Fibroblast of lung (primary cell): ENCODE measurements around the gene TBX3. TPM values are rescaled to one million over a fixed set of nuclear protein-coding genes. Genes with fewer than 3 reads are reported as not detected.

Source experiments
- DNase-seq, 2 donors: peaks; one replicate each; pipeline versions ENCODE4 v3.0.0 to v3.0.0-alpha.2; 2010; ENCODE audit warnings: low read depth in 2 of 2
- H2AFZ ChIP-seq: 2 replicates; pipeline ENCODE4 v1.5.1; 2012; ENCODE audit warnings: low read length, control low read depth, inconsistent platforms
- H3K27ac ChIP-seq: 2 replicates; pipeline ENCODE4 v1.5.1; 2011; ENCODE audit warnings: low read length, control low read depth; ENCODE audit not compliant: insufficient read depth
- H3K27me3 ChIP-seq: 2 replicates; pipeline ENCODE4 v1.5.1; 2011; ENCODE audit warnings: mild to moderate bottlenecking, low read length; ENCODE audit not compliant: control insufficient read depth, insufficient read depth
- H3K36me3 ChIP-seq: 2 replicates; pipeline ENCODE4 v1.5.1; 2011; ENCODE audit warnings: low read length; ENCODE audit not compliant: control insufficient read depth, insufficient read depth
- H3K4me1 ChIP-seq: 2 replicates; pipeline ENCODE4 v1.5.1; 2011; ENCODE audit warnings: low read length; ENCODE audit not compliant: control insufficient read depth, insufficient read depth; ENCODE audit errors: extremely low read depth
- H3K4me2 ChIP-seq: 2 replicates; pipeline ENCODE4 v1.5.1; 2011; ENCODE audit warnings: low read length, control low read depth; ENCODE audit not compliant: insufficient read depth; ENCODE audit errors: extremely low read depth
- H3K4me3 ChIP-seq, 4 experiments: fragments of 200-600 bp in 1 of 4; sonication (generic) in 1 of 4; replicated peaks in 1 of 4; 2 replicates each; pipeline ENCODE4 v1.5.1; 2011 to 2016; ENCODE audit warnings: low read length in 4 of 4, low read depth in 3 of 4, mild to moderate bottlenecking in 3 of 4, control low read depth in 2 of 4, inconsistent platforms in 1 of 4, mixed read lengths in 1 of 4; ENCODE audit not compliant: insufficient read depth in 1 of 4; ENCODE audit errors: control extremely low read depth in 1 of 4
- H3K79me2 ChIP-seq: 2 replicates; pipeline ENCODE4 v1.5.1; 2012; ENCODE audit warnings: mild to moderate bottlenecking, low read length, inconsistent platforms; ENCODE audit not compliant: control insufficient read depth, insufficient read depth
- H3K9ac ChIP-seq: 2 replicates; pipeline ENCODE4 v1.5.1; 2011; ENCODE audit warnings: mild to moderate bottlenecking, low read length, control low read depth; ENCODE audit not compliant: insufficient read depth
- H3K9me3 ChIP-seq: 2 replicates; pipeline ENCODE4 v1.5.1; 2012; ENCODE audit warnings: low read depth, low read length; ENCODE audit not compliant: control insufficient read depth, insufficient read depth
- H4K20me1 ChIP-seq: 2 replicates; pipeline ENCODE4 v1.5.1; 2011; ENCODE audit warnings: low read length; ENCODE audit not compliant: control insufficient read depth, insufficient read depth; ENCODE audit errors: extremely low read depth
- EZH2 ChIP-seq: IDR thresholded peaks from 2 replicates; pipeline ENCODE4 v1.5.1; 2012; ENCODE audit warnings: low read length, control low read depth, mild to moderate bottlenecking; ENCODE audit errors: missing control alignments
- polyA plus RNA-seq, 2 donors: library from polyadenylated mRNA; depleted of rRNA in 1 of 2; stranded (reverse) in 1 of 2; unstranded in 1 of 2; fragments of >200 nt; gene quantifications; 2 replicates each; pipeline ENCODE4 v1.2.1, GENCODE V29; 2011 to 2012; ENCODE audit warnings: missing spikeins in 1 of 2
- total RNA-seq: library from RNA; depleted of rRNA; stranded (reverse); fragments of >200 nt; gene quantifications from 2 replicates; pipeline ENCODE4 v1.2.1, GENCODE V29; 2014
- TF ChIP-seq, protein P1 (sequence below), 2 donors: IDR thresholded peaks in 1 of 2; conservative IDR thresholded peaks in 1 of 2; 1 replicate in 1 of 2; 2 replicates in 1 of 2; pipeline ENCODE4 v1.5.1; 2011 to 2012; ENCODE audit warnings: low read length in 2 of 2, control low read depth in 1 of 2, inconsistent platforms in 1 of 2, low read depth in 1 of 2, mild to moderate bottlenecking in 1 of 2

Gene TBX3
- total and polyA plus RNA-seq, 2 donors (not counting 1 experiment from before 2014, with no cell fraction given) = 19.9 to 66.4 TPM

DNA sequence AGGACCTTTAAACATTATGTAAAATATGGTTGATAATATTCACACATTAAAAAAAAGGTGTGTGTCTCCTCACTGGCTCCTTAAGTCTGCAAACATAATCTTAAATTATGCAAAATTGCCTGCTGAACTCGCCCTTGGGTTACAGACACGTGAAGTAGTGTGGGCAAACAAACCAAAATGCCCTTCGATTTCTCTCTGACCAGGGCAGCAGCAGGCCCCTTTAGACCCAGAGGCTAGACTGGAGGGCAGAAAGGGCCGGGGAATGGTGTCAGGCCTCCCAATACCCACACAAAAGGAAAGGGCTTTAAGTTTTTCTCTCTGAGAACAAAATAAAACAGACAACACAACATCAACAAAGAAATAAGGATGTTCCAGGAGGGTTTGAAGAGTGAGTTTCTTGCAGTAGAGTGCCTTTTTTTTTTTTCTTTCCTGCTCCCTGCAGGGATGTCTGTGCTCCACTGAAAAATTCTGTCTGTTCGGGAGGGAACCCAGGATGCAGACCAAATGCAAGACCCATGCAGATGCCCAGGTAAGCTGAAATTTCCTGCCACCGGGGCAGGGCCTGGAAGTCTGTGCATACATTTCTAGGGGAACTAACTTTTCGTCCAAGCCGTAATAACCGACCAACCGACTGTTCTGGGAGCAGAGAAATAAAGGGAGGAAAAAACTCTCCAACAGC is 1.7 kb downstream of the TBX3 start:
- no peak for DNase-seq
- Histone ChIP-seq H3K4me2 (peak overlapping the region; percentile 15), H3K4me1 (peaks cover 19% of the 10 kb centered on the region), H3K27ac (peak overlapping the region; percentile 95), H2AFZ (no peak overlapping the region), H3K27me3 (no peaks in the 10 kb centered on the region), H4K20me1 (no peaks in the 10 kb centered on the region), H3K4me3 (peak overlapping the region; percentile 63 to 97 (median 90)), H3K9ac (peak overlapping the region; percentile 94), H3K36me3 (peaks cover 8% of the 10 kb centered on the region), H3K9me3 (no peaks in the 10 kb centered on the region), H3K79me2 (peaks cover 86% of the 10 kb centered on the region)
- TF ChIP-seq EZH2 = no peak
- TF ChIP-seq, protein P1, sequence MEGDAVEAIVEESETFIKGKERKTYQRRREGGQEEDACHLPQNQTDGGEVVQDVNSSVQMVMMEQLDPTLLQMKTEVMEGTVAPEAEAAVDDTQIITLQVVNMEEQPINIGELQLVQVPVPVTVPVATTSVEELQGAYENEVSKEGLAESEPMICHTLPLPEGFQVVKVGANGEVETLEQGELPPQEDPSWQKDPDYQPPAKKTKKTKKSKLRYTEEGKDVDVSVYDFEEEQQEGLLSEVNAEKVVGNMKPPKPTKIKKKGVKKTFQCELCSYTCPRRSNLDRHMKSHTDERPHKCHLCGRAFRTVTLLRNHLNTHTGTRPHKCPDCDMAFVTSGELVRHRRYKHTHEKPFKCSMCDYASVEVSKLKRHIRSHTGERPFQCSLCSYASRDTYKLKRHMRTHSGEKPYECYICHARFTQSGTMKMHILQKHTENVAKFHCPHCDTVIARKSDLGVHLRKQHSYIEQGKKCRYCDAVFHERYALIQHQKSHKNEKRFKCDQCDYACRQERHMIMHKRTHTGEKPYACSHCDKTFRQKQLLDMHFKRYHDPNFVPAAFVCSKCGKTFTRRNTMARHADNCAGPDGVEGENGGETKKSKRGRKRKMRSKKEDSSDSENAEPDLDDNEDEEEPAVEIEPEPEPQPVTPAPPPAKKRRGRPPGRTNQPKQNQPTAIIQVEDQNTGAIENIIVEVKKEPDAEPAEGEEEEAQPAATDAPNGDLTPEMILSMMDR (conservative IDR thresholded peaks at IDR 0.05 in 1 of 2, IDR thresholded peaks at IDR 0.05 in 1 of 2; ENCODE audit: low read depth in 1 of 2, low read length in 2 of 2) = no peak

DNA sequence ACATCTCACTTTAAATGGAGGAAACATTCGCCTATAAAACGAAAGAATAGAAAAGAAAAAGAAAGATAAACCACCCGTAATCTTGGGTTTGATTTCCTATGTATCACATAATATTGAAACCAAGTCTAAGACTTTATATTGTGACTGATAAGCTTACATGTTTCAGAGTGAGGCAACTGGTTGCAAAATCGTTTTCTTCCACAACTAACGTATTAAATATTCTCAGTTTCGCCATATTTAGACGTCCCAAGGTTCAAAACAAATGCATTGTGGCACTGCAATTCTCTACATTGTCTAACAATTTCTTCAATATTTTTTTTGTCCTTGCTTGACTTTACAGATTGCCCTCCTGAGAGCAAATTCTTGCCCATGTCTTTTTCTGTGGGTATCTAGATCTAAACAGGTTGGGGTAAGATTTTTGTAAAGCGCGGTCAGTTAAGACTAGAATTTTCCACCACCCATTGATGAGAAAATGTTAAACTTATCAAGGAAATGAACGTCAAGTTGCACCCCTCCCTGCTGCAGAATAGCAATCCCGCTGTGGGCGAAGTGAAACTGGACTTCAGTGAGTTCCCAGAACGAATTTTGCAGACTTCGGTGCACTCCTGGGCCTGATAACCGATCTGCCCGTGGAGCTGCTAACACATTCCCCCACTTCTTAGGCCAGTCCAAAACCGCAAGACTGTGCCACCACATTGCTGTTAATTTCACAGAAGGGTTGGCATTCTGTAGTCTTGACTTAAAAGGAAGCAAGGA is 2.7 kb downstream of the TBX3 start:
- peak; percentile 67 to 70 for DNase-seq
- peak overlapping the region; percentile 94 for H3K9ac ChIP-seq
- H3K27me3 ChIP-seq = no peaks in the 10 kb centered on the region
- H2AFZ ChIP-seq = no peak overlapping the region
- H3K9me3 ChIP-seq = no peaks in the 10 kb centered on the region
- TF ChIP-seq EZH2 = no peak
- TF ChIP-seq, protein P1 (conservative IDR thresholded peaks at IDR 0.05 in 1 of 2, IDR thresholded peaks at IDR 0.05 in 1 of 2; ENCODE audit: low read depth in 1 of 2, low read length in 2 of 2) = no peak
- H3K79me2 ChIP-seq = peaks cover 91% of the 10 kb centered on the region
- H4K20me1 ChIP-seq = no peaks in the 10 kb centered on the region
- peak overlapping the region; percentile 89 for H3K4me2 ChIP-seq
- peaks cover 22% of the 10 kb centered on the region for H3K4me1 ChIP-seq
- H3K4me3 ChIP-seq = peak overlapping the region; percentile 63 to 97 (median 90)
- H3K36me3 ChIP-seq = peaks cover 10% of the 10 kb centered on the region
- H3K27ac ChIP-seq = peak overlapping the region; percentile 95

GRCh38 chr12:114680604-114681069 is 3.3 kb downstream of the TBX3 start:
- Histone ChIP-seq H3K27me3 (no peaks in the 10 kb centered on the region), H3K36me3 (peaks cover 11% of the 10 kb centered on the region), H3K27ac (peak overlapping the region; percentile 95), H2AFZ (no peak overlapping the region), H4K20me1 (no peaks in the 10 kb centered on the region), H3K9me3 (no peaks in the 10 kb centered on the region), H3K4me2 (peak overlapping the region; percentile 89), H3K9ac (peak overlapping the region; percentile 94), H3K4me1 (peaks cover 26% of the 10 kb centered on the region), H3K79me2 (peaks cover 92% of the 10 kb centered on the region), H3K4me3 (peak overlapping the region; percentile 63 to 97 (median 90))
- peak in 1 of 2 donors; percentile 55 for DNase-seq
- TF ChIP-seq, protein P1 (conservative IDR thresholded peaks at IDR 0.05 in 1 of 2, IDR thresholded peaks at IDR 0.05 in 1 of 2; ENCODE audit: low read depth in 1 of 2, low read length in 2 of 2) = no peak
- TF ChIP-seq EZH2 = no peak
